ENCODE results near the gene STAB1. TPM values are rescaled to one million over a fixed set of nuclear protein-coding genes. Genes with fewer than 3 reads are reported as not detected.

The STAB1 gene
- total and polyA plus RNA-seq, 2 experiments from 2014 or later: 0.90 to 1.9 TPM

DNA sequence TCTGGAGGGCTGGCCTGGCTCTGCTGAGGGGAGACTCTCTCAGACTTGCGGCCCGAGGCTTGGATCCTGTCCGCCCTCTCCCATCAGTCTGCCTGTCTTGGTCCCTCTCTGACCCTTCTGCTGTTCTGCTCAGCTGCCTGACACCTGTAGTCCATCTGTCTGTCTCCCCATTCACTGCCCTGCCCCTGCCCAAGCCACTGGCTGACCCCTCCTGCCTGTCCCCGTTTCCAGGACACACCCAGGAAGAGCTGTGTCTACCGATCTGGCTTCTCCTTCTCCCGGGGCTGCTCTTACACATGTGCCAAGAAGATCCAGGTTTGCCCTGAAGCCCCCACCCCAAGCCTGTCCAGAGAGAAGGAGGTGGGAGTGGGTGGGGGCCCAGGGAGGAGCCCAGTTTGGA, 20.1 kb downstream of the STAB1 start:
- Mint-ChIP-seq H3K27me3 (ENCODE audit: insufficient read depth, low read depth, poor library complexity) (peaks cover 21% of the 10 kb centered on the region), H3K4me1 (peaks cover 5% of the 10 kb centered on the region; the same call in 2 of the 3 replicates), H3K27ac (no peak overlapping the region), H3K9me3 (no peaks in the 10 kb centered on the region; the same call in 2 of the 3 replicates), H3K36me3 (ENCODE audit: low read depth) (no peaks in the 10 kb centered on the region), H3K4me3 (no peak overlapping the region)
- Histone ChIP-seq H3K36me3 (ENCODE audit: insufficient read depth) (no peaks in the 10 kb centered on the region), H3K27me3 (ENCODE audit: insufficient read depth) (no peaks in the 10 kb centered on the region), H3K4me2 (no peak overlapping the region), H3K4me1 (ENCODE audit: insufficient read depth) (no peaks in the 10 kb centered on the region), H3K9me2 (ENCODE audit: insufficient read depth) (no peaks in the 10 kb centered on the region), H2AFZ (no peak overlapping the region), H3K27ac (ENCODE audit: low read depth) (no peak overlapping the region), H4K20me1 (replicated peaks; ENCODE audit: insufficient read depth) (no peaks in the 10 kb centered on the region), H3F3A (replicated peaks; ENCODE audit: low read depth) (0 out of 2 replicates have a peak, but pooled peaks cover 2% of the 10 kb centered on the region), H3K79me2 (replicated peaks; ENCODE audit: insufficient read depth) (no peaks in the 10 kb centered on the region), H3K4me3 (no peak overlapping the region)
- ATAC-seq (no peak), DNase-seq (ENCODE audit: low spot score) (no peak)
- TF ChIP-seq, protein P1, sequence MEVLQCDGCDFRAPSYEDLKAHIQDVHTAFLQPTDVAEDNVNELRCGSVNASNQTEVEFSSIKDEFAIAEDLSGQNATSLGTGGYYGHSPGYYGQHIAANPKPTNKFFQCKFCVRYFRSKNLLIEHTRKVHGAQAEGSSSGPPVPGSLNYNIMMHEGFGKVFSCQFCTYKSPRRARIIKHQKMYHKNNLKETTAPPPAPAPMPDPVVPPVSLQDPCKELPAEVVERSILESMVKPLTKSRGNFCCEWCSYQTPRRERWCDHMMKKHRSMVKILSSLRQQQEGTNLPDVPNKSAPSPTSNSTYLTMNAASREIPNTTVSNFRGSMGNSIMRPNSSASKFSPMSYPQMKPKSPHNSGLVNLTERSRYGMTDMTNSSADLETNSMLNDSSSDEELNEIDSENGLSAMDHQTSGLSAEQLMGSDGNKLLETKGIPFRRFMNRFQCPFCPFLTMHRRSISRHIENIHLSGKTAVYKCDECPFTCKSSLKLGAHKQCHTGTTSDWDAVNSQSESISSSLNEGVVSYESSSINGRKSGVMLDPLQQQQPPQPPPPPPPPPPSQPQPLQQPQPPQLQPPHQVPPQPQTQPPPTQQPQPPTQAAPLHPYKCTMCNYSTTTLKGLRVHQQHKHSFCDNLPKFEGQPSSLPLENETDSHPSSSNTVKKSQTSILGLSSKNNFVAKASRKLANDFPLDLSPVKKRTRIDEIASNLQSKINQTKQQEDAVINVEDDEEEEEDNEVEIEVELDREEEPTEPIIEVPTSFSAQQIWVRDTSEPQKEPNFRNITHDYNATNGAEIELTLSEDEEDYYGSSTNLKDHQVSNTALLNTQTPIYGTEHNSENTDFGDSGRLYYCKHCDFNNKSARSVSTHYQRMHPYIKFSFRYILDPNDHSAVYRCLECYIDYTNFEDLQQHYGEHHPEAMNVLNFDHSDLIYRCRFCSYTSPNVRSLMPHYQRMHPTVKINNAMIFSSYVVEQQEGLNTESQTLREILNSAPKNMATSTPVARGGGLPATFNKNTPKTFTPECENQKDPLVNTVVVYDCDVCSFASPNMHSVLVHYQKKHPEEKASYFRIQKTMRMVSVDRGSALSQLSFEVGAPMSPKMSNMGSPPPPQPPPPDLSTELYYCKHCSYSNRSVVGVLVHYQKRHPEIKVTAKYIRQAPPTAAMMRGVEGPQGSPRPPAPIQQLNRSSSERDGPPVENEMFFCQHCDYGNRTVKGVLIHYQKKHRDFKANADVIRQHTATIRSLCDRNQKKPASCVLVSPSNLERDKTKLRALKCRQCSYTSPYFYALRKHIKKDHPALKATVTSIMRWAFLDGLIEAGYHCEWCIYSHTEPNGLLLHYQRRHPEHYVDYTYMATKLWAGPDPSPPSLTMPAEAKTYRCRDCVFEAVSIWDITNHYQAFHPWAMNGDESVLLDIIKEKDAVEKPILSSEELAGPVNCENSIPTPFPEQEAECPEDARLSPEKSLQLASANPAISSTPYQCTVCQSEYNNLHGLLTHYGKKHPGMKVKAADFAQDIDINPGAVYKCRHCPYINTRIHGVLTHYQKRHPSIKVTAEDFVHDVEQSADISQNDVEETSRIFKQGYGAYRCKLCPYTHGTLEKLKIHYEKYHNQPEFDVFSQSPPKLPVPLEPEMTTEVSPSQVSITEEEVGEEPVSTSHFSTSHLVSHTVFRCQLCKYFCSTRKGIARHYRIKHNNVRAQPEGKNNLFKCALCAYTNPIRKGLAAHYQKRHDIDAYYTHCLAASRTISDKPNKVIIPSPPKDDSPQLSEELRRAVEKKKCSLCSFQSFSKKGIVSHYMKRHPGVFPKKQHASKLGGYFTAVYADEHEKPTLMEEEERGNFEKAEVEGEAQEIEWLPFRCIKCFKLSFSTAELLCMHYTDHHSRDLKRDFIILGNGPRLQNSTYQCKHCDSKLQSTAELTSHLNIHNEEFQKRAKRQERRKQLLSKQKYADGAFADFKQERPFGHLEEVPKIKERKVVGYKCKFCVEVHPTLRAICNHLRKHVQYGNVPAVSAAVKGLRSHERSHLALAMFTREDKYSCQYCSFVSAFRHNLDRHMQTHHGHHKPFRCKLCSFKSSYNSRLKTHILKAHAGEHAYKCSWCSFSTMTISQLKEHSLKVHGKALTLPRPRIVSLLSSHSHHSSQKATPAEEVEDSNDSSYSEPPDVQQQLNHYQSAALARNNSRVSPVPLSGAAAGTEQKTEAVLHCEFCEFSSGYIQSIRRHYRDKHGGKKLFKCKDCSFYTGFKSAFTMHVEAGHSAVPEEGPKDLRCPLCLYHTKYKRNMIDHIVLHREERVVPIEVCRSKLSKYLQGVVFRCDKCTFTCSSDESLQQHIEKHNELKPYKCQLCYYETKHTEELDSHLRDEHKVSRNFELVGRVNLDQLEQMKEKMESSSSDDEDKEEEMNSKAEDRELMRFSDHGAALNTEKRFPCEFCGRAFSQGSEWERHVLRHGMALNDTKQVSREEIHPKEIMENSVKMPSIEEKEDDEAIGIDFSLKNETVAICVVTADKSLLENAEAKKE (CRISPR knock-in tag; IDR thresholded peaks at IDR 0.05): no peak

DNA sequence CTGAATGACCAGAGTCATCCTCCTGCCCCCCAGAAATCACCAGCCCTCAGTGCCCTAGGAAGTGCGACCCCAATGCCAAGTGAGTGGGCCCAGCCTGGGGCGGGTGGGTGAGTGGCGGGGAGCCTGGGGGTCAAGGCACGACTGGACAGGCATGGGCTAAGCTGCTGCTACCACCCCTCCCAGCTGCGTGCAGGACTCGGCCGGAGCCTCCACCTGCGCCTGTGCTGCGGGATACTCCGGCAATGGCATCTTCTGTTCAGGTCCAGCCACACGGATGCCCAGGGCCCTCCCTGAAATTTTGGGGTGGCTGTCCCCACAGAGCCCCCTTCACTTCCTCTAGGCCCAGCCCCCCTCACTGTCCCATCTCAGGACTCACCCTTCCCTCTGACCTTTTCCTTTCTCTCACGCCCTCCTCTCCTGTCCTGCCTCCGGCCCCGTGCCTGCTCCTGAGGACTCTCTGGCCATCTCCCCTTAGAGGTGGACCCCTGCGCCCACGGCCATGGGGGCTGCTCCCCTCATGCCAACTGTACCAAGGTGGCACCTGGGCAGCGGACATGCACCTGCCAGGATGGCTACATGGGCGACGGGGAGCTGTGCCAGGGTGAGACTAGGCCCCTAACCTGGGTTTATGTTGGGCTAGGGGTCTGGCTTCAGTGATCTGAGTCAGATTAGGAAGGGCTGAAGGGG, 21.5 kb downstream of the STAB1 start:
- no peak overlapping the region for H2AFZ ChIP-seq
- Mint-ChIP-seq H3K27ac (no peak overlapping the region), H3K4me3 (no peak overlapping the region), H3K36me3 (ENCODE audit: low read depth) (no peaks in the 10 kb centered on the region), H3K27me3 (ENCODE audit: insufficient read depth, low read depth, poor library complexity) (peaks cover 18% of the 10 kb centered on the region), H3K9me3 (no peaks in the 10 kb centered on the region), H3K4me1 (peaks cover 5% of the 10 kb centered on the region; the same call in 2 of the 3 replicates)
- TF ChIP-seq, protein P2, sequence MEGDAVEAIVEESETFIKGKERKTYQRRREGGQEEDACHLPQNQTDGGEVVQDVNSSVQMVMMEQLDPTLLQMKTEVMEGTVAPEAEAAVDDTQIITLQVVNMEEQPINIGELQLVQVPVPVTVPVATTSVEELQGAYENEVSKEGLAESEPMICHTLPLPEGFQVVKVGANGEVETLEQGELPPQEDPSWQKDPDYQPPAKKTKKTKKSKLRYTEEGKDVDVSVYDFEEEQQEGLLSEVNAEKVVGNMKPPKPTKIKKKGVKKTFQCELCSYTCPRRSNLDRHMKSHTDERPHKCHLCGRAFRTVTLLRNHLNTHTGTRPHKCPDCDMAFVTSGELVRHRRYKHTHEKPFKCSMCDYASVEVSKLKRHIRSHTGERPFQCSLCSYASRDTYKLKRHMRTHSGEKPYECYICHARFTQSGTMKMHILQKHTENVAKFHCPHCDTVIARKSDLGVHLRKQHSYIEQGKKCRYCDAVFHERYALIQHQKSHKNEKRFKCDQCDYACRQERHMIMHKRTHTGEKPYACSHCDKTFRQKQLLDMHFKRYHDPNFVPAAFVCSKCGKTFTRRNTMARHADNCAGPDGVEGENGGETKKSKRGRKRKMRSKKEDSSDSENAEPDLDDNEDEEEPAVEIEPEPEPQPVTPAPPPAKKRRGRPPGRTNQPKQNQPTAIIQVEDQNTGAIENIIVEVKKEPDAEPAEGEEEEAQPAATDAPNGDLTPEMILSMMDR (conservative IDR thresholded peaks at IDR 0.05; ENCODE audit: low read depth in 2 of 2): no peak
- TF ChIP-seq JUNB (IDR thresholded peaks at IDR 0.05; ENCODE audit: unreplicated experiment) (no peak), EZH2phosphoT487 (IDR thresholded peaks at IDR 0.05; ENCODE audit: unreplicated experiment) (no peak), CREB1 (CRISPR knock-in tag; IDR thresholded peaks at IDR 0.05; ENCODE audit: low read depth) (no peak), NANOG (IDR thresholded peaks at IDR 0.05; ENCODE audit: borderline replicate concordance) (no peak)
- TF ChIP-seq, protein P3, sequence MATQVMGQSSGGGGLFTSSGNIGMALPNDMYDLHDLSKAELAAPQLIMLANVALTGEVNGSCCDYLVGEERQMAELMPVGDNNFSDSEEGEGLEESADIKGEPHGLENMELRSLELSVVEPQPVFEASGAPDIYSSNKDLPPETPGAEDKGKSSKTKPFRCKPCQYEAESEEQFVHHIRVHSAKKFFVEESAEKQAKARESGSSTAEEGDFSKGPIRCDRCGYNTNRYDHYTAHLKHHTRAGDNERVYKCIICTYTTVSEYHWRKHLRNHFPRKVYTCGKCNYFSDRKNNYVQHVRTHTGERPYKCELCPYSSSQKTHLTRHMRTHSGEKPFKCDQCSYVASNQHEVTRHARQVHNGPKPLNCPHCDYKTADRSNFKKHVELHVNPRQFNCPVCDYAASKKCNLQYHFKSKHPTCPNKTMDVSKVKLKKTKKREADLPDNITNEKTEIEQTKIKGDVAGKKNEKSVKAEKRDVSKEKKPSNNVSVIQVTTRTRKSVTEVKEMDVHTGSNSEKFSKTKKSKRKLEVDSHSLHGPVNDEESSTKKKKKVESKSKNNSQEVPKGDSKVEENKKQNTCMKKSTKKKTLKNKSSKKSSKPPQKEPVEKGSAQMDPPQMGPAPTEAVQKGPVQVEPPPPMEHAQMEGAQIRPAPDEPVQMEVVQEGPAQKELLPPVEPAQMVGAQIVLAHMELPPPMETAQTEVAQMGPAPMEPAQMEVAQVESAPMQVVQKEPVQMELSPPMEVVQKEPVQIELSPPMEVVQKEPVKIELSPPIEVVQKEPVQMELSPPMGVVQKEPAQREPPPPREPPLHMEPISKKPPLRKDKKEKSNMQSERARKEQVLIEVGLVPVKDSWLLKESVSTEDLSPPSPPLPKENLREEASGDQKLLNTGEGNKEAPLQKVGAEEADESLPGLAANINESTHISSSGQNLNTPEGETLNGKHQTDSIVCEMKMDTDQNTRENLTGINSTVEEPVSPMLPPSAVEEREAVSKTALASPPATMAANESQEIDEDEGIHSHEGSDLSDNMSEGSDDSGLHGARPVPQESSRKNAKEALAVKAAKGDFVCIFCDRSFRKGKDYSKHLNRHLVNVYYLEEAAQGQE (IDR thresholded peaks at IDR 0.05; ENCODE audit: unreplicated experiment): no peak
- ATAC-seq: no peak
- H3K79me2 ChIP-seq (replicated peaks; ENCODE audit: insufficient read depth): no peaks in the 10 kb centered on the region
- H3K36me3 ChIP-seq (ENCODE audit: insufficient read depth): no peaks in the 10 kb centered on the region
- H3F3A ChIP-seq (replicated peaks; ENCODE audit: low read depth): 0 out of 2 replicates have a peak, but pooled peaks cover 2% of the 10 kb centered on the region
- no peaks in the 10 kb centered on the region for H3K9me2 ChIP-seq (ENCODE audit: insufficient read depth)
- no peak overlapping the region for H3K27ac ChIP-seq (ENCODE audit: low read depth)
- H3K27me3 ChIP-seq (ENCODE audit: insufficient read depth): no peaks in the 10 kb centered on the region
- H3K4me3 ChIP-seq: no peak overlapping the region
- H3K4me2 ChIP-seq: no peak overlapping the region
- H3K4me1 ChIP-seq (ENCODE audit: insufficient read depth): no peaks in the 10 kb centered on the region
- H4K20me1 ChIP-seq (replicated peaks; ENCODE audit: insufficient read depth): no peaks in the 10 kb centered on the region
- DNase-seq (ENCODE audit: low spot score): no peak
